Ishikawa (cell line): Measurements from ENCODE around the gene DNASE1L2.

Experiments
- CEBPB ChIP-seq: IDR thresholded peaks from 2 replicates; pipeline ENCODE4 v1.6.1; 2012
- CREB1 ChIP-seq: IDR thresholded peaks from 2 replicates; pipeline ENCODE4 v1.6.1; 2012; ENCODE audit warnings: low read depth
- EGR1 ChIP-seq: IDR thresholded peaks from 2 replicates; pipeline ENCODE4 v1.6.1; 2012
- EP300 ChIP-seq: IDR thresholded peaks from 2 replicates; pipeline ENCODE4 v1.6.1; 2012; ENCODE audit warnings: borderline replicate concordance
- FOXM1 ChIP-seq: IDR thresholded peaks from 2 replicates; pipeline ENCODE4 v1.6.1; 2012; ENCODE audit warnings: low read depth, borderline replicate concordance
- MAX ChIP-seq: IDR thresholded peaks from 2 replicates; pipeline ENCODE4 v1.6.1; 2012
- NFIC ChIP-seq: IDR thresholded peaks from 2 replicates; pipeline ENCODE4 v1.6.1; 2012
- RAD21 ChIP-seq: IDR thresholded peaks from 2 replicates; pipeline ENCODE4 v1.6.1; 2012; ENCODE audit warnings: low read depth
- REST ChIP-seq: IDR thresholded peaks from 2 replicates; pipeline ENCODE4 v1.6.1; 2012; ENCODE audit warnings: low read depth, mild to moderate bottlenecking
- TAF1 ChIP-seq: IDR thresholded peaks from 2 replicates; pipeline ENCODE4 v1.6.1; 2012; ENCODE audit warnings: low read depth, mild to moderate bottlenecking
- TCF12 ChIP-seq: IDR thresholded peaks from 2 replicates; pipeline ENCODE4 v1.6.1; 2012; ENCODE audit warnings: low read depth
- TEAD4 ChIP-seq: IDR thresholded peaks from 2 replicates; pipeline ENCODE4 v1.6.1; 2012
- USF1 ChIP-seq: IDR thresholded peaks from 2 replicates; pipeline ENCODE4 v1.6.1; 2012
- YY1 ChIP-seq: IDR thresholded peaks from 2 replicates; pipeline ENCODE4 v1.6.1; 2012; ENCODE audit warnings: low read depth
- ZBTB7A ChIP-seq: IDR thresholded peaks from 2 replicates; pipeline ENCODE4 v1.6.1; 2012; ENCODE audit warnings: low read depth

Gene DNASE1L2

GRCh38 chr16:2236337-2237101 is at the start of gene DNASE1L2:
Gene DNASE1L2, plus strand, starts transcription at chr16:2236444. Its CDS starts 373 bp downstream, at chr16:2236817.
- TF ChIP-seq FOXM1 (no peak), TCF12 (no peak), ZBTB7A (no peak), YY1 (no peak)

GRCh38 chr16:2186505-2186904 is 49.7 kb upstream of the DNASE1L2 start:
- TF ChIP-seq CEBPB, result no peak
- no peak for TF ChIP-seq ZBTB7A
- TF ChIP-seq FOXM1, result no peak
- TF ChIP-seq YY1, result no peak
- no peak for TF ChIP-seq RAD21
- no peak for TF ChIP-seq TAF1
- TF ChIP-seq TCF12, result no peak
- no peak for TF ChIP-seq MAX
- no peak for TF ChIP-seq USF1

- no peak for TF ChIP-seq ZBTB7A
- no peak for TF ChIP-seq MAX
- TF ChIP-seq EP300, result no peak
- no peak for TF ChIP-seq NFIC
- no peak for TF ChIP-seq EGR1
- TF ChIP-seq FOXM1, result no peak
- TF ChIP-seq RAD21, result no peak
- TF ChIP-seq TAF1, result no peak
- TF ChIP-seq CEBPB, result no peak
- no peak for TF ChIP-seq REST
- TF ChIP-seq YY1, result no peak
Measured at GRCh38 chr16:2187212-2187611, 49.0 kb upstream of the DNASE1L2 start.

GRCh38 chr16:2188395-2188794 is 47.8 kb upstream of the DNASE1L2 start:
- TF ChIP-seq NFIC (no peak), EP300 (no peak)

GRCh38 chr16:2189252-2189893 is 46.9 kb upstream of the DNASE1L2 start:
- TF ChIP-seq RAD21 (no peak), USF1 (no peak), EGR1 (no peak), NFIC (no peak), REST (no peak), TAF1 (no peak), FOXM1 (no peak), EP300 (no peak), CEBPB (no peak), ZBTB7A (no peak), CREB1 (no peak), TCF12 (no peak), MAX (no peak), TEAD4 (no peak), YY1 (no peak)
